K562 (cell line): ENCODE measurements around the gene PHLDB2. TPM values are rescaled to one million over a fixed set of nuclear protein-coding genes. Genes with fewer than 3 reads are reported as not detected.

Experiments
- ATAC-seq: fragments of 200-7000 bp; cut with Tn5 transposase; 3 replicates; pipeline ENCODE4 v1.9.1; 2020; ENCODE audit warnings: moderate library complexity
- BruUV-seq: library from RNA; stranded (reverse); fragments of 400-500 nt; replicated peaks from 2 replicates; lab custom pipeline; 2021; lab: Mats Ljungman, UMichigan
- CTCF ChIA-PET: fragments of 300-600 bp; formaldehyde crosslinking; extraction: SDS; loops from one replicate; lab custom pipeline; 2021; ENCODE audit warnings: low intra/inter-chr PET ratio; lab: Yijun Ruan, JAX
- POLR2A ChIA-PET: fragments of 300-600, 350-650 bp; sonication (Branson Sonifier 250); formaldehyde crosslinking; extraction: SDS; loops from one replicate; lab custom pipeline; 2021; ENCODE audit warnings: antibody characterized with exemption, inconsistent platforms; lab: Yijun Ruan, JAX
- DNase-seq, 4 experiments: peaks; one replicate each; pipeline versions ENCODE4 v3.0.0 to v3.0.0-alpha.2; 2011 to 2018; ENCODE audit warnings: low spot score in 3 of 4, mixed read lengths in 3 of 4; ENCODE audit errors: extremely low read depth in 1 of 4
- FAIRE-seq: peaks from 2 replicates; lab custom pipeline; 2011; peaks lifted over from hg19 to GRCh38; lab: Jason Lieb, UNC
- H2AFZ ChIP-seq: 2 replicates; pipeline ENCODE4 v1.6.0; 2011; ENCODE audit warnings: low read depth, low read length, control low read depth, inconsistent platforms
- H3K27ac ChIP-seq: fragments of 200-600 bp; 3 replicates; pipeline ENCODE4 v1.8.0; 2011; ENCODE audit warnings: low read depth, mild to moderate bottlenecking, control low read depth, inconsistent platforms, low read length, moderate library complexity, mixed read lengths; ENCODE audit errors: extremely low read depth
- H3K27me3 ChIP-seq, 2 experiments: fragments of 300-600 bp in 1 of 2; 2 replicates in 1 of 2; 3 replicates in 1 of 2; pipeline versions ENCODE4 v1.6.0 to v1.8.0; 2011; ENCODE audit warnings: inconsistent platforms in 2 of 2, low read length in 2 of 2, mild to moderate bottlenecking in 1 of 2, mixed read lengths in 1 of 2, moderate library complexity in 1 of 2; ENCODE audit not compliant: control insufficient read depth in 2 of 2, insufficient read depth in 2 of 2
- H3K36me3 ChIP-seq: fragments of 300-600 bp; 3 replicates; pipeline ENCODE4 v1.8.0; 2011; ENCODE audit warnings: mild to moderate bottlenecking, low read length, inconsistent platforms; ENCODE audit not compliant: control insufficient read depth, insufficient read depth
- H3K4me1 ChIP-seq, 2 experiments: fragments of 200-600 bp in 1 of 2; replicated peaks in 1 of 2; 2 replicates in 1 of 2; 3 replicates in 1 of 2; pipeline versions ENCODE4 v1.5.1 to v1.8.0; 2011; ENCODE audit warnings: inconsistent platforms in 2 of 2, low read length in 2 of 2, mild to moderate bottlenecking in 1 of 2, mixed read lengths in 1 of 2, moderate library complexity in 1 of 2; ENCODE audit not compliant: control insufficient read depth in 2 of 2, insufficient read depth in 2 of 2
- H3K4me2 ChIP-seq: 2 replicates; pipeline ENCODE4 v1.6.1; 2011; ENCODE audit warnings: low read length, control low read depth, inconsistent platforms, mixed read lengths; ENCODE audit not compliant: insufficient read depth
- H3K4me3 ChIP-seq: fragments of 200-600 bp; sonication (generic), shearing (Covaris generic); 2 replicates; pipeline ENCODE4 v1.5.1; 2016; ENCODE audit warnings: control low read depth, inconsistent platforms
- H3K79me2 ChIP-seq: fragments of 200-600 bp; 3 replicates; pipeline ENCODE4 v1.8.0; 2011; ENCODE audit warnings: low read length, inconsistent platforms; ENCODE audit not compliant: control insufficient read depth, insufficient read depth
- H3K9ac ChIP-seq, 2 experiments: 2 replicates each; pipeline versions ENCODE4 v1.6.0 to v1.6.1; 2011; ENCODE audit warnings: low read depth in 2 of 2, low read length in 2 of 2, control low read depth in 1 of 2, inconsistent platforms in 1 of 2, mild to moderate bottlenecking in 1 of 2, mixed read lengths in 1 of 2; ENCODE audit not compliant: insufficient read depth in 1 of 2
- H3K9me1 ChIP-seq: one replicate; pipeline ENCODE4 v1.6.0; 2011; ENCODE audit warnings: inconsistent platforms, mild to moderate bottlenecking, low read length, moderate library complexity; ENCODE audit not compliant: control insufficient read depth, insufficient read depth
- H3K9me3 ChIP-seq: replicated peaks from 2 replicates; pipeline ENCODE4 v1.5.1; 2011; ENCODE audit warnings: low read depth, low read length, inconsistent platforms; ENCODE audit not compliant: control insufficient read depth, insufficient read depth
- H4K20me1 ChIP-seq: replicated peaks from 2 replicates; pipeline ENCODE4 v1.6.1; 2011; ENCODE audit warnings: low read length, inconsistent platforms, mixed read lengths; ENCODE audit not compliant: control insufficient read depth, insufficient read depth
- ELF2 ChIP-seq: fragments of 250-450 bp; sonication (Bioruptor Pico); IDR thresholded peaks from 2 replicates; pipeline ENCODE4 v1.5.0; 2021; ENCODE audit warnings: mild to moderate bottlenecking
- HMG20B ChIP-seq: fragments of 250-450 bp; sonication (Bioruptor Pico); IDR thresholded peaks from 2 replicates; pipeline ENCODE4 v1.5.0; 2021; ENCODE audit warnings: mild to moderate bottlenecking
- RBM15 ChIP-seq: fragments of 200-400 bp; formaldehyde crosslinking; IDR thresholded peaks from 2 replicates; pipeline ENCODE4 v1.6.1; 2018; ENCODE audit warnings: mild to moderate bottlenecking, low read length, moderate library complexity; ENCODE audit not compliant: insufficient read depth
- ZNF24 ChIP-seq: fragments of 450-650 bp; IDR thresholded peaks from 2 replicates; pipeline ENCODE4 v1.6.1; 2016
- WGBS: fragments of 100-300 bp; shearing (Covaris generic); methylation state at CpG from one replicate; pipeline ENCODE4 v1.1.6; 2016; ENCODE audit warnings: low coverage, mixed read lengths; ENCODE audit not compliant: insufficient coverage; ENCODE audit errors: missing lambda C conversion rate; 5-methylcytosine and 5-hydroxymethylcytosine counted together
- in situ Hi-C: fragments of 300-500 bp; cut with MboI; formaldehyde crosslinking; loops from 4 replicates; pipeline ENCODE4 v1.15.0; 2018; ENCODE audit warnings: inconsistent platforms, mixed read lengths
- intact Hi-C: fragments of 100-400 bp; cut with micrococcal nuclease; formaldehyde crosslinking; loops from 2 replicates; pipeline ENCODE4 v1.14.2; 2022
- polyA plus RNA-seq, 8 experiments: library from polyadenylated mRNA; depleted of rRNA in 4 of 8; stranded (reverse) in 5 of 8; unstranded in 3 of 8; fragments of >200 nt; fragmentation: Nextera tagmentation in 2 of 8; fragmentation: Illumina TruSeq in 1 of 8; extraction: Ambion mirVana in 2 of 8; extraction: Trizol in 1 of 8; gene quantifications; 2 replicates each; pipeline versions ENCODE4 v1.2.1 to v1.2.3, GENCODE V29; 2011 to 2014; ENCODE audit warnings: inconsistent platforms in 1 of 8, missing spikeins in 1 of 8
- total RNA-seq, 7 experiments: library from RNA; depleted of rRNA in 6 of 7; stranded (reverse); fragments of >200 nt in 6 of 7; fragmentation: Illumina TruSeq in 2 of 7; extraction: Trizol in 2 of 7; gene quantifications; 2 replicates each; pipeline versions ENCODE4 v1.2.1 to v1.2.3, GENCODE V29; 2011 to 2021; ENCODE audit warnings: low replicate concordance in 1 of 7
- TF ChIP-seq, protein P1 (sequence below): fragments of 250-450 bp; sonication (Bioruptor Pico); IDR thresholded peaks from 2 replicates; pipeline ENCODE4 v1.4.0; 2020; ENCODE audit warnings: mild to moderate bottlenecking, moderate library complexity, borderline replicate concordance
- TF ChIP-seq, protein P2 (sequence below): sonication (generic); formaldehyde crosslinking; IDR thresholded peaks from 2 replicates; pipeline ENCODE4 v1.8.0; 2022; ENCODE audit warnings: mild to moderate bottlenecking, missing genetic modification reagents

The PHLDB2 gene
- total and polyA plus RNA-seq, 9 of the 15 experiments (the other 6 are each of a cell fraction or from before 2014, with no cell fraction given) = 0.04 TPM; not detected in 8

DNA sequence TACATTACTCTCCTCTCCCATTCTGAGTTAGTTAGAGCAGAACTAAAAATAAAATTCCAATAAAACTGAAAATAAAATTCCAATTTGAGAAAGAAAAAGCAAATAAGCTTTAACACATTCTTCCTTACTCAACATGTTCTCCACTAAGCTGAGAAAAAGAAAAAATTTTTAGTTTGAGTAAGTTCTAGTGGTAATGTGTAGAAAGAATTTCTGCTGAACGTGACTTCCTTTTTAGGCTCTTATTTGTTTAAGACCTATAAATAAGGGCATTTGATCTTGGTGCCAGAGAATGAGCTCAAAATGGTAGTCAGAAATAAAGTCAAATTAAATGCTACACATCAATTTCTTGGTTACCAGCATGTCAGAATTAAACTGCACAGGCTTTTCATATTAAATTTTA is 62.1 kb downstream of the PHLDB2 start:
- H3K4me3 ChIP-seq = no peak overlapping the region
- H3K9me1 ChIP-seq = no peaks in the 10 kb centered on the region
- FAIRE-seq = no peak
- DNase-seq = no peak
- intact Hi-C loops (no loop called here), in situ Hi-C loops (no loop called here)
- ChIA-PET POLR2A (no interaction called here), CTCF (no interaction called here)
- 0% methylated on average over 1 of the region's 1 CpG for WGBS
- no peaks in the 10 kb centered on the region for H3K9me3 ChIP-seq
- BruUV-seq = no TSS peak
- H3K4me2 ChIP-seq = no peak overlapping the region
- no peaks in the 10 kb centered on the region for H4K20me1 ChIP-seq
- no peaks in the 10 kb centered on the region for H3K4me1 ChIP-seq
- no peaks in the 10 kb centered on the region for H3K79me2 ChIP-seq
- H2AFZ ChIP-seq = no peak overlapping the region
- H3K27me3 ChIP-seq = no peaks in the 10 kb centered on the region
- TF ChIP-seq ELF2 (CRISPR knock-in tag) = no peak
- no peak for TF ChIP-seq HMG20B (CRISPR knock-in tag)
- TF ChIP-seq, protein P1, sequence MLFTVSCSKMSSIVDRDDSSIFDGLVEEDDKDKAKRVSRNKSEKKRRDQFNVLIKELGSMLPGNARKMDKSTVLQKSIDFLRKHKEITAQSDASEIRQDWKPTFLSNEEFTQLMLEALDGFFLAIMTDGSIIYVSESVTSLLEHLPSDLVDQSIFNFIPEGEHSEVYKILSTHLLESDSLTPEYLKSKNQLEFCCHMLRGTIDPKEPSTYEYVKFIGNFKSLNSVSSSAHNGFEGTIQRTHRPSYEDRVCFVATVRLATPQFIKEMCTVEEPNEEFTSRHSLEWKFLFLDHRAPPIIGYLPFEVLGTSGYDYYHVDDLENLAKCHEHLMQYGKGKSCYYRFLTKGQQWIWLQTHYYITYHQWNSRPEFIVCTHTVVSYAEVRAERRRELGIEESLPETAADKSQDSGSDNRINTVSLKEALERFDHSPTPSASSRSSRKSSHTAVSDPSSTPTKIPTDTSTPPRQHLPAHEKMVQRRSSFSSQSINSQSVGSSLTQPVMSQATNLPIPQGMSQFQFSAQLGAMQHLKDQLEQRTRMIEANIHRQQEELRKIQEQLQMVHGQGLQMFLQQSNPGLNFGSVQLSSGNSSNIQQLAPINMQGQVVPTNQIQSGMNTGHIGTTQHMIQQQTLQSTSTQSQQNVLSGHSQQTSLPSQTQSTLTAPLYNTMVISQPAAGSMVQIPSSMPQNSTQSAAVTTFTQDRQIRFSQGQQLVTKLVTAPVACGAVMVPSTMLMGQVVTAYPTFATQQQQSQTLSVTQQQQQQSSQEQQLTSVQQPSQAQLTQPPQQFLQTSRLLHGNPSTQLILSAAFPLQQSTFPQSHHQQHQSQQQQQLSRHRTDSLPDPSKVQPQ (CRISPR knock-in tag) = no peak
- TF ChIP-seq RBM15 = no peak
- TF ChIP-seq, protein P2, sequence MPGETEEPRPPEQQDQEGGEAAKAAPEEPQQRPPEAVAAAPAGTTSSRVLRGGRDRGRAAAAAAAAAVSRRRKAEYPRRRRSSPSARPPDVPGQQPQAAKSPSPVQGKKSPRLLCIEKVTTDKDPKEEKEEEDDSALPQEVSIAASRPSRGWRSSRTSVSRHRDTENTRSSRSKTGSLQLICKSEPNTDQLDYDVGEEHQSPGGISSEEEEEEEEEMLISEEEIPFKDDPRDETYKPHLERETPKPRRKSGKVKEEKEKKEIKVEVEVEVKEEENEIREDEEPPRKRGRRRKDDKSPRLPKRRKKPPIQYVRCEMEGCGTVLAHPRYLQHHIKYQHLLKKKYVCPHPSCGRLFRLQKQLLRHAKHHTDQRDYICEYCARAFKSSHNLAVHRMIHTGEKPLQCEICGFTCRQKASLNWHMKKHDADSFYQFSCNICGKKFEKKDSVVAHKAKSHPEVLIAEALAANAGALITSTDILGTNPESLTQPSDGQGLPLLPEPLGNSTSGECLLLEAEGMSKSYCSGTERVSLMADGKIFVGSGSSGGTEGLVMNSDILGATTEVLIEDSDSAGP (CRISPR knock-in tag) = no peak
- TF ChIP-seq ZNF24 = no peak
- no peak overlapping the region for H3K27ac ChIP-seq
- ATAC-seq = no peak
- H3K9ac ChIP-seq = no peak overlapping the region
- H3K36me3 ChIP-seq = no peaks in the 10 kb centered on the region
